GM12874 (cell line): Measurements from ENCODE around the gene MTM1.

Experiments used
- CTCF ChIP-seq: IDR thresholded peaks from 2 replicates; pipeline ENCODE4 v1.5.1; 2011; ENCODE audit warnings: low read depth, mild to moderate bottlenecking, control low read depth, low read length, moderate library complexity; ENCODE audit not compliant: insufficient read depth

MTM1 gene

GRCh38 chrX:150700107-150700506 is 131.7 kb downstream of the MTM1 start:
- no peak for TF ChIP-seq CTCF

GRCh38 chrX:150701377-150701776 is 133.0 kb downstream of the MTM1 start:
- TF ChIP-seq CTCF = no peak

GRCh38 chrX:150702966-150703694 is 134.7 kb downstream of the MTM1 start:
- no peak for TF ChIP-seq CTCF

GRCh38 chrX:150703695-150703974 is 135.2 kb downstream of the MTM1 start:
- no peak for TF ChIP-seq CTCF

GRCh38 chrX:150704030-150704613 is 135.7 kb downstream of the MTM1 start:
- no peak for TF ChIP-seq CTCF

GRCh38 chrX:150712619-150713018 is 144.2 kb downstream of the MTM1 start:
- no peak for TF ChIP-seq CTCF

- TF ChIP-seq CTCF = no peak
Measured at GRCh38 chrX:150715184-150715583, 146.8 kb downstream of the MTM1 start.

GRCh38 chrX:150719621-150720020 is 151.2 kb downstream of the MTM1 start:
- no peak for TF ChIP-seq CTCF
